KMS-11 (cell line): Measurements from ENCODE around the gene REG3G.

Experiments used
- H2AFZ ChIP-seq: fragments of 200-600 bp; sonication (generic); 2 replicates; pipeline ENCODE4 v1.6.1; 2016; ENCODE audit warnings: antibody characterized with exemption, mixed run types, low read depth
- H3K27ac ChIP-seq: fragments of 200-600 bp; sonication (generic); 2 replicates; pipeline ENCODE4 v1.6.1; 2016; ENCODE audit warnings: mild to moderate bottlenecking, mixed run types
- H3K27me3 ChIP-seq: fragments of 200-600 bp; sonication (generic); 2 replicates; pipeline ENCODE4 v1.6.1; 2017; ENCODE audit warnings: mild to moderate bottlenecking, low read depth, mixed run types, moderate library complexity; ENCODE audit not compliant: insufficient read depth
- H3K36me3 ChIP-seq: fragments of 200-600 bp; sonication (generic); 2 replicates; pipeline ENCODE4 v1.6.1; 2017; ENCODE audit warnings: mild to moderate bottlenecking, mixed run types; ENCODE audit not compliant: insufficient read depth
- H3K4me1 ChIP-seq: fragments of 200-600 bp; sonication (generic); 2 replicates; pipeline ENCODE4 v1.6.1; 2016; ENCODE audit warnings: mild to moderate bottlenecking, low read depth, mixed run types; ENCODE audit not compliant: poor library complexity, severe bottlenecking
- H3K4me2 ChIP-seq: fragments of 200-600 bp; sonication (generic); 2 replicates; pipeline ENCODE4 v1.7.0; 2016; ENCODE audit warnings: mild to moderate bottlenecking, mixed run types
- H3K4me3 ChIP-seq: fragments of 200-600 bp; sonication (generic); IDR thresholded peaks from 2 replicates; pipeline ENCODE4 v1.6.1; 2017; ENCODE audit warnings: low read depth, low read length, mixed read lengths; ENCODE audit not compliant: insufficient read depth
- H3K79me2 ChIP-seq: fragments of 200-600 bp; sonication (generic); 2 replicates; pipeline ENCODE4 v1.6.1; 2016; ENCODE audit warnings: low read depth, mixed run types; ENCODE audit not compliant: insufficient read depth
- H3K9ac ChIP-seq: fragments of 200-600 bp; sonication (generic); 2 replicates; pipeline ENCODE4 v1.6.1; 2016; ENCODE audit warnings: mild to moderate bottlenecking, mixed run types
- H4K20me1 ChIP-seq: fragments of 200-600 bp; sonication (generic); 2 replicates; pipeline ENCODE4 v1.6.1; 2016; ENCODE audit warnings: mild to moderate bottlenecking, mixed run types; ENCODE audit not compliant: insufficient read depth
- CTCF ChIP-seq: fragments of 200-600 bp; sonication (generic); conservative IDR thresholded peaks from 2 replicates; pipeline ENCODE4 v1.6.1; 2017; ENCODE audit warnings: low read depth, mild to moderate bottlenecking, antibody characterized with exemption, low read length, moderate library complexity, mixed read lengths

REG3G gene

GRCh38 chr2:79001285-79001684, 24.2 kb upstream of the REG3G start:
- H3K4me1 ChIP-seq: no peaks in the 10 kb centered on the region
- H3K9ac ChIP-seq: no peak overlapping the region
- no peak overlapping the region for H3K4me3 ChIP-seq
- TF ChIP-seq CTCF: no peak
- H3K4me2 ChIP-seq: no peak overlapping the region
- no peaks in the 10 kb centered on the region for H3K79me2 ChIP-seq
- H4K20me1 ChIP-seq: no peaks in the 10 kb centered on the region
- H3K36me3 ChIP-seq: no peaks in the 10 kb centered on the region
- no peak overlapping the region for H2AFZ ChIP-seq
- H3K27me3 ChIP-seq: no peaks in the 10 kb centered on the region
- H3K27ac ChIP-seq: no peak overlapping the region

- Histone ChIP-seq H2AFZ (no peak overlapping the region), H3K4me3 (no peak overlapping the region), H3K4me1 (no peaks in the 10 kb centered on the region), H4K20me1 (no peaks in the 10 kb centered on the region), H3K27ac (no peak overlapping the region), H3K9ac (no peak overlapping the region), H3K79me2 (no peaks in the 10 kb centered on the region), H3K4me2 (no peak overlapping the region), H3K27me3 (no peaks in the 10 kb centered on the region), H3K36me3 (no peaks in the 10 kb centered on the region)
- no peak for TF ChIP-seq CTCF
Measured at GRCh38 chr2:79004680-79005079, 20.8 kb upstream of the REG3G start.

GRCh38 chr2:79005216-79005615, 20.3 kb upstream of the REG3G start:
- H3K4me2 ChIP-seq: no peak overlapping the region
- H3K27ac ChIP-seq: no peak overlapping the region
- H3K27me3 ChIP-seq: no peaks in the 10 kb centered on the region
- no peak overlapping the region for H2AFZ ChIP-seq
- H3K9ac ChIP-seq: no peak overlapping the region
- H4K20me1 ChIP-seq: no peaks in the 10 kb centered on the region
- H3K4me1 ChIP-seq: no peaks in the 10 kb centered on the region
- no peaks in the 10 kb centered on the region for H3K79me2 ChIP-seq
- H3K36me3 ChIP-seq: no peaks in the 10 kb centered on the region
- H3K4me3 ChIP-seq: no peak overlapping the region
- TF ChIP-seq CTCF: no peak

GRCh38 chr2:79009388-79009787, 16.1 kb upstream of the REG3G start:
- no peaks in the 10 kb centered on the region for H3K36me3 ChIP-seq
- H3K27me3 ChIP-seq: no peaks in the 10 kb centered on the region
- H3K4me1 ChIP-seq: no peaks in the 10 kb centered on the region
- no peak overlapping the region for H3K4me3 ChIP-seq
- H3K27ac ChIP-seq: no peak overlapping the region
- no peak overlapping the region for H3K4me2 ChIP-seq
- H4K20me1 ChIP-seq: no peaks in the 10 kb centered on the region
- no peak overlapping the region for H2AFZ ChIP-seq
- H3K79me2 ChIP-seq: no peaks in the 10 kb centered on the region
- TF ChIP-seq CTCF: no peak
- no peak overlapping the region for H3K9ac ChIP-seq

- Histone ChIP-seq H3K79me2 (no peaks in the 10 kb centered on the region), H3K4me3 (no peak overlapping the region), H3K9ac (no peak overlapping the region), H4K20me1 (no peaks in the 10 kb centered on the region), H2AFZ (no peak overlapping the region), H3K27ac (no peak overlapping the region), H3K4me2 (no peak overlapping the region), H3K4me1 (no peaks in the 10 kb centered on the region), H3K27me3 (no peaks in the 10 kb centered on the region), H3K36me3 (no peaks in the 10 kb centered on the region)
- no peak for TF ChIP-seq CTCF
Measured at GRCh38 chr2:79011496-79011895, 14.0 kb upstream of the REG3G start.
